GM15510 (cell line): ENCODE data around the gene GSE1.

ENCODE experiments used
- POLR2A ChIP-seq: IDR thresholded peaks from 3 replicates; pipeline ENCODE4 v1.6.1; 2011; ENCODE audit warnings: borderline replicate concordance; ENCODE audit not compliant: insufficient read length; ENCODE audit errors: extremely low read depth

The GSE1 gene

GRCh38 chr16:85663891-85664321 lies 50.8 kb downstream of the GSE1 start:
- no peak for TF ChIP-seq POLR2A

- no peak for TF ChIP-seq POLR2A
Measured at GRCh38 chr16:85664580-85665372, 51.7 kb downstream of the GSE1 start.

GRCh38 chr16:85665373-85665740 lies 52.2 kb downstream of the GSE1 start:
- TF ChIP-seq POLR2A, result no peak

DNA sequence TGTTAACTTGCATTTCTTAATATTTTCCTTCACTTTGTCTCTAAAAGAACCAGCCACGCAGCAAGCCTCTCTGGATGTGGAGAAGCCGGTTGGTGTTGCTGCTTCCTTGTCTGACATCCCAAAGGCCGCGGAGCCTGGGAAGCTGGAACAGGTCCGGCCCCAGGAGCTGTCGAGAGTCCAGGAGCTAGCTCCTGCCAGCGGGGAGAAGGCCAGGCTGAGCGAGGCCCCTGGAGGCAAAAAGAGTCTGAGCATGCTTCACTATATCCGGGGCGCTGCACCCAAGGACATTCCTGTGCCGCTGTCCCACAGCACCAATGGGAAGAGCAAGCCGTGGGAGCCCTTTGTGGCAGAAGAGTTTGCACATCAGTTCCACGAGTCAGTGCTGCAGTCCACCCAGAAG lies 52.8 kb downstream of the GSE1 start:
- no peak for TF ChIP-seq POLR2A

DNA sequence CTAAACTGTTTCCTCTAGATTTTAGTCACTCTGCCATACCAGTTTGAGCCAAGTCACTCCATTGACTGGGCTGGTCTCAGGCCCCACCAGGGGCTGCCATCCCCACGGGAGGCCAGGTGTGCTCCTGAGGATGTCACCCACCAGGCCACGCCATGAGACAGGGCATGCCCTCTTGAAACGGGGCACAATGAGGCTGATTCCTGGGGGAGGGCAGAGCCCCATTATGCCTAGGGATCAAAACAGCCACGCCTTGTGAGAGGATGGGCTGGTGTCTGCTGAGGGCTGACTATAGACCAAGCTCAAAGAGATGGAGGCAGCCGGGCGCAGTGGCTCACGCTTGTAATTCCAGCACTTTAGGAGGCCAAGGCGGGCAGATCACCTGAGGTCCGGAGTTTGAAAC lies 54.1 kb downstream of the GSE1 start:
- no peak for TF ChIP-seq POLR2A

DNA sequence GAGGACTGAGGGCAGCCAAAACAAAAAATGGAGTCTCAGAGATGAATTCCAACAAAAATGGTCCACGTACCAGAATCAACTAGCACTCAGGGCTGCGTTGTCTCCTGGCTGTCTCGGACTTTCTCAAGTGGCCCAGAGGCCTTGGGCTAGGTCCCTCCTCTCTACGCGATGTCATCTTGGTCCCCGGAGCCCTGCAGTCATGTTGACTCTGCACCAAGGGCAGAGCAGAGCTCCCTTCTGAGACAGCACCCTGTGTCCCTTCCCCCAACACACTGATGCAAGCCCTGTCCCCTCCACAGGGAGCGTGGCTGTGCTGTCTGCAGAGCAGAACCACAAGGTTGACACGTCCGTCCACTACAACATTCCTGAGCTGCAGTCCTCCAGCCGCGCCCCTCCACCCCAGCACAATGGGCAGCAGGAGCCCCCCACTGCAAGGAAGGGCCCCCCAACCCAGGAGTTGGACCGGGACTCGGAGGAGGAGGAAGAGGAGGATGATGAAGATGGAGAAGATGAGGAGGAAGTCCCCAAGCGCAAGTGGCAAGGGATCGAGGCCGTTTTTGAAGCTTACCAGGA lies 54.8 kb downstream of the GSE1 start:
- TF ChIP-seq POLR2A, result no peak

DNA sequence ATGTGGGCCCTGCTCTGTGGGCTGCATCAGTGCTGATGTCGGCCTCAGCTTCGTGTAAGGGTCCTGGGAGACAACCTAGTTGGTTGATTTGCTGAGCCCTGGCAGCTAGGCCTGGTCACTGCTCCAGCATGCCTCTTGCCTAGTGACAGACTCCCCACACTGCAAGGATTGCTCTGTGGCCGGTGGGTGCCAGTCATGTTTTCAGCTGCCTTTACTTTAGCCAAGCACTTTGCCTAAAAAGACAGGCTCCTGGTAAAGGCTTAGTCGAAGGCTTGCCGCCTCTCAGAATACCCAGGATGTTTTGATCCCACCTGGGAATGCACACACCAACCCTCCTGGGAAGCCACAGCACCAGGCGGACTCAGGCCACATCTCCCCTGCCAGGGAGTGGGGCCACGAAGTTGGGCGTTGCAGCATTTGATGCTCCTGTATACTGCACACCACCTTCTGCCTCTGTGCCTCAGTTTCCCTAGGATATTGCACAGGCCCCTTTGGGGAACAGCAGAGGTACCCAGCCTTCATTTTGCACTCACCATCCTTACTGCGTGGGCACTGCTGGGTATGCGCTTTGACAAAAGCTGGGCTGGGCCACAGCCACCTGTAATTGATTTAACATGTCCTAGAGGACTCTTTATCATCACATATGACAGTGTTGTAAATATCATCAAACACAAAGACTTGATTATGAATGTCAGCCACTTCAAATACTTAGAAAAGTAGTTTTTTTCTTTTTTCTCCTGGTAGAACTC lies 55.7 kb downstream of the GSE1 start:
- no peak for TF ChIP-seq POLR2A

DNA sequence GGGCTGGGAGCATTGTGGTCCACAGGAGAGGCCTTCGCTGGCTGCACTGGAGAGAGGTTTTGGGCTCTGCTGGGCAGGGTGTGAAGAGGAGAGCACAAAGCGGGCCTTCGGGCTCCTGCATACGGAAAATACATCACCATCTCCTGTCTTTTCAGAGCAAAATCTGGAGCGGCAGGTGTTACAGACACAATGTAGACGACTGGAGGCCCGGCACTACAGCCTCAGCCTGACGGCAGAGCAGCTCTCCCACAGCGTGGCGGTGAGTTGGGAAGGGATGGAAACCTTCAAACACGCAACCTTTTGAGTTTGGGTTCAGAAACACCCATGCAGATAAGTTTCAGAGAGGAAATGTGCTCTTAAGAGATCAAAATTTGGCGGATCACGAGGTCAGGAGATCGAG lies 57.7 kb downstream of the GSE1 start:
- no peak for TF ChIP-seq POLR2A

- TF ChIP-seq POLR2A, result no peak
Measured at GRCh38 chr16:85673529-85674417, 60.7 kb downstream of the GSE1 start.

DNA sequence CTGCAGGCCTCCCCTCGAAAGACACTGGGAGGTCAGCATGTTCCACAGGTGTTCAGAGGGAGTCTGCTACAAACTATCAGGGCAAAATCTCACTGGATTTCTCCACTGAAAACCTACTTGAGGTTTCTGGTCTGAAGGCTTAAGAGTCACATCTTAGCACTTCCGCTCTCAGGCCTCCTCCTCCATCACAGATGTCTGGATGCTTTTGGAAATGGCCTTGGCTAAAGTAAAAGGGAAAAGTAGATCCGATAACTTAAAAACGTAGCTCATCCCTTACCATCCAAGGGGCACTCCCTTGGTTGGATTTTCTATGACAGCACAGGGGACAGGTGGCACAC lies 61.3 kb downstream of the GSE1 start:
- TF ChIP-seq POLR2A, result no peak

GRCh38 chr16:85674828-85675227 lies 61.7 kb downstream of the GSE1 start:
- no peak for TF ChIP-seq POLR2A

DNA sequence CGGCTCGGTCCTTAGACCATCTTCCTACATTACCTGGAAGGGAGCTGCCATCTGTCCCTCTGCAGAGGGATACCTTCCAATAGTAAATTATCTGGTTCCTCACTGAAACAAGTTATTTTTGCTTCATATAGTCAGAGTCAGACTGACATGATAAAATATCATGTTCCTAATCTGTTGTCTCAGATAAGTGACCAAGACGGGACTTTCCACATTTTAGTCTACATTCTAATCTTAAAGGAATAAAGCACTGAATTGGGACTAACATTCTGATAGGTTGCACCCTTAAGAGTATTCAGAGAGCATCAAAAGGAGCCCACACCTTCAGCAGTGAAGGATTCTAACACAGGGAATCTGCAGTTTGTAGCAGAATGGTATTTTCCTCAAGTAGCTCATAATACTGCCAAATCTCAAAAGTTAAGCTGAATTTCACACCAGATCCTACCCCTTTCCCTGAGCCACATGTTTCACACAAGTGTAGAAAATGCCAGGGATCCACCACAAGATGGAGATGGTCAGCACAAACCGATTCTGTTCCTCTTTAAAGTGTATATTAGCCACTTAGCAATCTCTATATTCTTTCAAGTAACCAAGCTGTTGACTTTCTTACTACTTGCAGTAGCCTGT lies 62.2 kb downstream of the GSE1 start:
- no peak for TF ChIP-seq POLR2A

GRCh38 chr16:85676466-85676865 lies 63.3 kb downstream of the GSE1 start:
- no peak for TF ChIP-seq POLR2A

DNA sequence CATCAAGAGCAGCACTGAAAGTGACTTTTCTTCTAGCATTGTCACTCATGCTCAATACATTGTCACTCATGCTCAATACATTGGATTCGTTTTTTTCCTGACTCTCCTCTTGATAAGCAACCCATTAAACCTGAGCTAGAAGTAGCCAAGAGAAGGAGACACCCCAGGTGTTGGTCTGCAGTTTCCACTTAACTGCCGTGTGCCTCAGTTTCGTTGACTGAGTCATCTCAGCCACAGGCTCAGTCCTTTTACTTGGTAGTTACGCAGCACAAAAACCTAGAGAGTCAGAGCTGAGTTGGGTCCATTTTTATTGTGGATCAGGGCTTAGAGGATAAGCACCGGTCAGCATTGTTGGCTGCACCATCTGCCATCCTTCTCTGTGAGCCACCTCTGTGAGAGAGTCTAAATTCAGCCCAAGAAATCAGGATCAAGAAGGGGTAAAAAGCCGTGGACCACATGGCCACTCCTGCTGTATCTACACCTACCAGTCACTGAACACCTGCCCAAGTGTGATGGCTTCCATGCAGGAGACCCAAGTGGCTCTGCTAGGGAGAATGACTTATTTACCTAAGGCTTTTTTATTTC lies 64.4 kb downstream of the GSE1 start:
- no peak for TF ChIP-seq POLR2A
